ENCODE results near the gene PDIA5.

DNA sequence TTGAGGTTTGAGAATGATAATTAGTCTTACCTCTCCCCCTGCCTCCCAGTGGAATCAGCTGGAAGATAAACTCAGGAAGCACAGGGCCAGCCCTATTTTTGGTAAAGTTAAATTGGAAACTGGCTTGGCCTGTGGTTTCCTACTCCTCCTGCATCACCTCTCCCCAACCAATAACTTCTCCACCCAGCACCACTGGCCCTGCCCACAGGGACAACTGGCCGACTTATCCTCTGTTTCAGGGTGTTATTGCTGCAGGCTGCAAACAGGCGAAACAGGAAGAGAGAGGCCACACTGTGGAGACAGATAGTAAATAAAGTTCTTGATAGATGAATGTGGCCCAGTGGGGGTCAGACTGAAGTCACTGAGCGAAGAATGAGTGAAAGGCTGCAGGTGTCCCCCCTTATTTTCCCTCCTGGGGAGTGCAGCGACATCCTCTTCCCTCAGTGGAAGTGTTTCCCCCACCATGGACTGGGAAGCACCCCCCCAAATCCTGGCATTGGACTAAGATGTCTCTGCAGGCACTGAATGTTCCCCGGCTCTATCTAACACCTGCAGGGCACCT, 47.1 kb downstream of the PDIA5 start:
- no peak for TF ChIP-seq CTCF (IDR thresholded peaks at IDR 0.05)
- TF ChIP-seq POLR2A (IDR thresholded peaks at IDR 0.05) = no peak
- no peak for TF ChIP-seq EP300 (IDR thresholded peaks at IDR 0.05)
